Vagina (tissue), 2 donors: ENCODE measurements around the gene PDIA6.

Experiments used
- POLR2A ChIP-seq, 2 donors: fragments of 450-650 bp; IDR thresholded peaks; one replicate each; pipeline ENCODE4 v1.6.1; 2017; ENCODE audit warnings: antibody characterized with exemption in 2 of 2, mild to moderate bottlenecking in 2 of 2, moderate library complexity in 2 of 2
- TF ChIP-seq, protein P1 (sequence below), 3 experiments: fragments of 450-650 bp in 2 of 3; fragments of 200-600 bp in 1 of 3; sonication (generic) in 1 of 3; IDR thresholded peaks; one replicate each; pipeline ENCODE4 v1.5.1; 2017 to 2019; ENCODE audit warnings: antibody characterized with exemption in 3 of 3, mild to moderate bottlenecking in 2 of 3, moderate library complexity in 2 of 3

DNA sequence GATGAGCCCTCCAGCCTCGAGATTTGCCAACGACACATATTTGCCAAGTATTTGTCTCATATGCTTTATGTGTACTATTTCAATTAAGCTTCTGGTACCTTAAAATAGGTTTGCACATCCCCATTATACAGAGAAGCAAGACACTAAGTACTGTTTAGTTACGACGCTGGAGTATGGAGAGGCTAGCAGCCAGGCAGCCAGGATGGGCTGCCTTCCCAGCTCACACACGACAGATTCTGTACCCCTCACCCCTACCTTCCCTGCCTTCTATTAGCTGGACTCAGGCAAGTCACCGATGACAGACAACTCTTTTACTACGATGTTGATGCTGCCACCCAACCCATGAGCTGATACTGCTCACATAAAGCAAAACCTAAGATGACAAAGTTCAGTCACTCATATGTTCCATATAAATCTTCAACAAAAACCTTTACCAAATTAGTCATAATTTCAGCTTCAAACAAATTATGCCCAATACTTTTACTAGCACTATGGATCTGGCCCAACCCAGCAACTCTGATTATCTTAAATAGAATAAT lies 17.0 kb downstream of the PDIA6 start:
- TF ChIP-seq POLR2A (IDR thresholded peaks at IDR 0.05), result no peak
- TF ChIP-seq, protein P1, sequence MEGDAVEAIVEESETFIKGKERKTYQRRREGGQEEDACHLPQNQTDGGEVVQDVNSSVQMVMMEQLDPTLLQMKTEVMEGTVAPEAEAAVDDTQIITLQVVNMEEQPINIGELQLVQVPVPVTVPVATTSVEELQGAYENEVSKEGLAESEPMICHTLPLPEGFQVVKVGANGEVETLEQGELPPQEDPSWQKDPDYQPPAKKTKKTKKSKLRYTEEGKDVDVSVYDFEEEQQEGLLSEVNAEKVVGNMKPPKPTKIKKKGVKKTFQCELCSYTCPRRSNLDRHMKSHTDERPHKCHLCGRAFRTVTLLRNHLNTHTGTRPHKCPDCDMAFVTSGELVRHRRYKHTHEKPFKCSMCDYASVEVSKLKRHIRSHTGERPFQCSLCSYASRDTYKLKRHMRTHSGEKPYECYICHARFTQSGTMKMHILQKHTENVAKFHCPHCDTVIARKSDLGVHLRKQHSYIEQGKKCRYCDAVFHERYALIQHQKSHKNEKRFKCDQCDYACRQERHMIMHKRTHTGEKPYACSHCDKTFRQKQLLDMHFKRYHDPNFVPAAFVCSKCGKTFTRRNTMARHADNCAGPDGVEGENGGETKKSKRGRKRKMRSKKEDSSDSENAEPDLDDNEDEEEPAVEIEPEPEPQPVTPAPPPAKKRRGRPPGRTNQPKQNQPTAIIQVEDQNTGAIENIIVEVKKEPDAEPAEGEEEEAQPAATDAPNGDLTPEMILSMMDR (IDR thresholded peaks at IDR 0.05), result no peak
